Activated naive CD8-positive, alpha-beta T cell treated with anti-CD3 and anti-CD28 coated beads, Interleukin-2, amount 50 U/mL, for 16 hours (primary cell): ENCODE results near the gene CIT.

Source experiments
- DNase-seq: peaks from one replicate; pipeline ENCODE4 v3.0.0-alpha.2; 2020; ENCODE audit warnings: low read depth, low spot score

The CIT gene

GRCh38 chr12:119645535-119646059 is 231.5 kb downstream of the CIT start:
- no peak for DNase-seq

- no peak for DNase-seq
These were observed 232.2 kb downstream of the CIT start for GRCh38 chr12:119644930-119645329.

- DNase-seq, result no peak
These were observed 234.1 kb downstream of the CIT start for GRCh38 chr12:119642986-119643385.
